Measurements from ENCODE around the gene MRTO4.

DNA sequence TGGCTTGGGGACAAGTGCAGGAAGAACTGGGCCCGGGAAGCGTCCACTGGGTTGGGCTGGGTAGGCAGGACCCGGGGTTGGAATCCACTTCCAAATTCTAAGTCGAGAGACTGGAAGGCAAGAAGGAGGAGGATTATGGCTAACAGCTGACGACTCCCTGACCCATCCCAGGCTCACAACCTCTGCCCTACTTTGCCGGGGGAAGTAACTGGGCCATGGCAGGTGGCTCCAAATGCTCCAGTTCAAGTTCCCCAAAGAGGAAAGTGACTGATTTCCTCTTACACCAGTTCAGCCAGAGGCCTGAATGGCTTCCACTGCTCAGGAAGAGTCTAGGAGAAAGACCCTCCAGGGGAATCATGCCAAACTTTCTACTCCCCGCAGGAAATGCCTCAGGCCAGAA, 11.7 kb upstream of the MRTO4 start:
- TF ChIP-seq, protein P1, sequence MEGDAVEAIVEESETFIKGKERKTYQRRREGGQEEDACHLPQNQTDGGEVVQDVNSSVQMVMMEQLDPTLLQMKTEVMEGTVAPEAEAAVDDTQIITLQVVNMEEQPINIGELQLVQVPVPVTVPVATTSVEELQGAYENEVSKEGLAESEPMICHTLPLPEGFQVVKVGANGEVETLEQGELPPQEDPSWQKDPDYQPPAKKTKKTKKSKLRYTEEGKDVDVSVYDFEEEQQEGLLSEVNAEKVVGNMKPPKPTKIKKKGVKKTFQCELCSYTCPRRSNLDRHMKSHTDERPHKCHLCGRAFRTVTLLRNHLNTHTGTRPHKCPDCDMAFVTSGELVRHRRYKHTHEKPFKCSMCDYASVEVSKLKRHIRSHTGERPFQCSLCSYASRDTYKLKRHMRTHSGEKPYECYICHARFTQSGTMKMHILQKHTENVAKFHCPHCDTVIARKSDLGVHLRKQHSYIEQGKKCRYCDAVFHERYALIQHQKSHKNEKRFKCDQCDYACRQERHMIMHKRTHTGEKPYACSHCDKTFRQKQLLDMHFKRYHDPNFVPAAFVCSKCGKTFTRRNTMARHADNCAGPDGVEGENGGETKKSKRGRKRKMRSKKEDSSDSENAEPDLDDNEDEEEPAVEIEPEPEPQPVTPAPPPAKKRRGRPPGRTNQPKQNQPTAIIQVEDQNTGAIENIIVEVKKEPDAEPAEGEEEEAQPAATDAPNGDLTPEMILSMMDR (conservative IDR thresholded peaks at IDR 0.05; ENCODE audit: low read length) = no peak
- TF ChIP-seq EZH2phosphoT487 (IDR thresholded peaks at IDR 0.05; ENCODE audit: borderline replicate concordance, low read depth, low read length) = no peak
